Lower leg skin (tissue), 4 donors: Measurements from ENCODE around the gene SEC22B. TPM values are rescaled to one million over a fixed set of nuclear protein-coding genes. Genes with fewer than 3 reads are reported as not detected.
"Not testable (repeated sequence)": the region's sequence is repeated elsewhere in the genome, so short reads cannot be mapped to it uniquely, and the experiment has no call there.

Source experiments
- DNase-seq, 2 donors: peaks; one replicate each; pipeline ENCODE4 v3.0.0-alpha.2; 2019; ENCODE audit warnings: low spot score in 2 of 2
- H3K4me3 ChIP-seq: fragments of 200-600 bp; sonication (generic); 2 replicates; pipeline ENCODE4 v1.5.1; 2017; ENCODE audit warnings: mild to moderate bottlenecking, low read depth; ENCODE audit not compliant: poor library complexity, severe bottlenecking
- CTCF ChIP-seq, 3 donors: fragments of 450-650 bp; IDR thresholded peaks; one replicate each; pipeline ENCODE4 v1.5.1; 2016; ENCODE audit warnings: antibody characterized with exemption in 3 of 3, mild to moderate bottlenecking in 3 of 3, moderate library complexity in 2 of 3
- POLR2A ChIP-seq, 2 donors: fragments of 450-650 bp; IDR thresholded peaks; one replicate each; pipeline ENCODE4 v1.6.1; 2016 to 2017; ENCODE audit warnings: antibody characterized with exemption in 2 of 2, mild to moderate bottlenecking in 1 of 2, moderate library complexity in 1 of 2
- WGBS, 2 donors: methylation state at CpG; one replicate each; pipeline ENCODE4 v1.1.5; 2018; 5-methylcytosine and 5-hydroxymethylcytosine counted together
- intact Hi-C: fragments of 100-400 bp; cut with DNase I; formaldehyde crosslinking; loops from one replicate; pipeline ENCODE4 v1.15.0; 2023; ENCODE audit warnings: low total_unique reads
- total RNA-seq, 4 donors: library from RNA; depleted of rRNA; stranded (reverse); fragments of >200 nt; gene quantifications; one replicate each; pipeline ENCODE4 v1.1.0, GENCODE V29; 2016

Gene SEC22B
- total RNA-seq, 4 donors from 2014 or later: 8.6 to 14.7 (median 12.9) TPM

DNA sequence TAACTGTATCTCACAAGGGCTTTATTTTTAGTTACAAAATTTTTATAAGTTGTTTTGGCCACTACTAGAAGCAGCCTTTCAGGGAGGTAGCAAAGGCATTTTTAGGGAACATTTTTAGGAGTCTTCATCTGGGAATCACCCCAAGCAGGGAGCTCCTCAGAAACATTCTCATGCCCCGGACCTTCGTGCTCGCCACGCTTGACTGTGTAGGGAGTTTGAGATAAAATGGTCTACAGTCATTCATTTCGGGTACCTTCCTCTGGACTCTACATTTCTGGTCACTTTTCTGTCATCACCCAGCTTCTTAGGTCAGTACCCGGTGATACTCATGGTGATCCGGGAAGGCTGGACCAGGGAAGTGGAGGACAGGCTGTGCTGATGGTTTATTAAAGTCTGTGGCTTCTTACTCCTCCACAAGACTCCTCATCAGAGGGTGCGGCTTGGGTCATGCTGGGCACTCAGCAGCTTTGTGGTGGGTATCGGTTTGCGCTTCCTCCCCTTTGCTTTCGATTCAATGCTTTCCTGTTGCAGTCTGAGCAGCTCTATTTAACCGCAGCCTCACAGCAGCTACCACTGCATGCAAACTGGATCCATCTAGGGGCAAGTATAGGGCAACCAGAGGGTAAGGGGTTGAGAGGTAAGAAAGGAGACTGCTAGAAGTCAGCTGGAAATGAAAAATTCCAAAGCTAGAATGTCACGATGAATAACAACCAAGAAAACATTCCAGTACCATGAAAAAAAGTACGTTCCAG is 33.6 kb downstream of the SEC22B start:
- H3K4me3 ChIP-seq, intact Hi-C loops: not testable (repeated sequence)
- WGBS, 2 donors: 40 to 66% methylated on average over 7 to 8 of the region's 14 CpGs
- DNase-seq: peak in 1 of 2 donors; percentile 31

DNA sequence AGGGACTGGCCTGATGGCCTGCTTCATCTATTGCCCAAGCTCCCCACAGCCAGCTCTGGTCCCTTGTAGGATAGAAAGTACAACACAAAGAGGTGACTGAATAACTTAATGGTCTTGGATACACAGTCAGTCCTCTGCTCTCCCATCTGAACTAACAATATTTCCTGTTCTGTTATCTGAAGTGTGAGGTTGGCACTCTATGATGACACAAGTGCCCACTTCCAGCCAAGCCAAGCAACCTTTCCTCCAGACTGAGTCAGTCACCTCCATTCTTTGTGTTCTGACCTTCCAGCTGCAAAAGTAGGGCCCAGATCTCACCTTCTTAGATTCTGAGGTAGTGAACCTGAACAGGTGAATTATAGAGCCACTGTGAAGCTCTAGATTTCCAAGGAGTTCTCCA is 34.5 kb downstream of the SEC22B start:
- H3K4me3 ChIP-seq, intact Hi-C loops, DNase-seq: not testable (repeated sequence)

DNA sequence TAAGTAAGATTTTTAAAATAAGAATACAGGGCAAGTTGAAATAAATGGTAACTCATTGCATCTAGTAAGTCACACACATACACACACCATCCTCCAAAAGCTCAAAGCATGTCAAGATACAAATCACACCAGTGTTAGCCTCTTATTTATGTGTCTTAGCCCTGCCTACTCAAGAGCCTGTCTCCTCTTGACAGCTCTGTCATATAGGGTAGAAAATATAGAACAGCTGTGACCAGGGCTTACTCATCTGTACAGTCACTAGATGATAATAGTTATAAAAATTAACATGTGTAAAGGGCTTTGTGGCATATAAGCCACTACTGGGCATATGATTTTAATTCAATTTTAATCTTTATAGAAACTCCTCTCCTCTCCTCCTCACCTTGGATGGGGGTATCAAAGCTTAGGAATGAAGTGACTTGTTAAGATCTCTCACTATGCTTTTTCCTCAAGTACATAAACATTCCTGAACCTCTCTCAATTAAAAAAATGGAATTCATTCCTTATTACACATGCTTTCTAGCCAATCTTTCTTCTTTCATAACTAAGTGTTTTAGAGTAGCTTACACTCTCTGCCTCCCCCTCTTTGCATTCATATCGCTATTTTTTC is 35.6 kb downstream of the SEC22B start:
- intact Hi-C loops, DNase-seq, H3K4me3 ChIP-seq: not testable (repeated sequence)
- 71 to 83% methylated on average over 1 of the region's 1 CpG for WGBS, 2 donors

GRCh38 chr1:120136086-120136485 is 40.2 kb downstream of the SEC22B start:
- WGBS, 2 donors: 77 to 86% methylated on average over 1 of the region's 1 CpG
- DNase-seq, H3K4me3 ChIP-seq, intact Hi-C loops: not testable (repeated sequence)

- H3K4me3 ChIP-seq, DNase-seq, intact Hi-C loops: not testable (repeated sequence)
Observed at GRCh38 chr1:120133928-120134325, 42.4 kb downstream of the SEC22B start.

GRCh38 chr1:120133228-120133927 is 42.9 kb downstream of the SEC22B start:
- DNase-seq: no peak
- intact Hi-C loops: no loop called here
- no peak overlapping the region for H3K4me3 ChIP-seq
- TF ChIP-seq POLR2A (IDR thresholded peaks at IDR 0.05) (no peak), CTCF (IDR thresholded peaks at IDR 0.05) (no peak)
- WGBS, 2 donors: 92 to 96% methylated on average over 2 of the region's 2 CpGs

DNA sequence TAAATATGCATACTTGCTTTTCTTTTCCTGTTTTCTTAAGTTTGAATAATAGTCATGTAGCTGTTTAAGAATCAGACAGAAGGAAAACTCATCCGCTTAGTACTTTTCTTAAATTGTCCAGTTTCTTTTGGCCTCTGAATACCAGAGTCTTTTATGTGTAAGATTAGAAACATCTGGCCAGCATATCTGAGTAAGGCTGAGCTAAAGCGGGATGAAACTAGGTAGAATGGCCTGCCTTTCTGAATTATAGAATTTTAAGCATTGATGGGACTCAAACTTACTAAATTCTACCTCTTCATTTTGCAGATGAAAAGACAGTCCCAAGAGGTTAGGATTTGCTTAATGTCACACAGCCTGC is 43.9 kb downstream of the SEC22B start:
- H3K4me3 ChIP-seq, intact Hi-C loops, DNase-seq: not testable (repeated sequence)
- WGBS, 2 donors: 68 to 70% methylated on average over 2 of the region's 2 CpGs

DNA sequence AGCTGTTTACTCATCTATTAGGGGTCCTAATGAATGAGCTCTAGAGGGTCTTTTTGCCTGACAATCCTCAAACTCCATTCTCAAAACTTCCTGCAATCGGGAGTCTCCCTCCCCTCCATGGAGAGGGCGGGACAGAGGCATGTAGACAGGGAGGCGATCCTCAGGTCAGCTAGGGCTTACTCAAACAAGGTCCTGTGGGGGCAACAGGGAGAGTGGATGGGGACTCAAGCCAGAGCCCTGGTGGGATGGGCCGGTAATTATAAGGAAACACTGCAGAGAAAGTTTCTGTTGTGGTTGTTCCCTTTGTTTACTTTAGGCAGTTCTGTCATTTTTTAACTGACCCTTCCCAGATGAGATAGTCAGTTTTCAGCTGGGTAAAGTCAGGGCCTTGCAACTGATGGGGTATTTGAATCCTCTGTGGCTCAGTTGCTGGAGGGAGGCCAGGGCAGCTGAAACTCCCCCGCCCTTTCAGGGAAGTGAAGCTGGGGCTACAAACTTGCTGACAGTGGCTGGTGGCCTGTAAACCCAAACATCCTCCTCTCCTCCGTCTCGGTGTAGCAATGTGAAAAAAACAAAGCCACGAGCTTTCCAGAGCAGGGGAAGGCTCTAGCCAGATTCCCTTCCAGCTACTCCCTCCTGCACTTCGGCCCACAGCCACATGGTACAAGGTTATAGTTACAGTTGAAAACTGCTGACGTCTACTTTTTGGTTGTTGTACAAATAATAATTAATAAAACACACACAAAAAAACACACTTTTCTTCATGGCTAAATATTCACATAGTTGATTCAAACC is 44.5 kb downstream of the SEC22B start:
- H3K4me3 ChIP-seq, intact Hi-C loops: not testable (repeated sequence)
- WGBS, 2 donors: 41 to 54% methylated on average over 5 to 7 of the region's 10 CpGs
- peak; percentile 85 to 89 for DNase-seq

DNA sequence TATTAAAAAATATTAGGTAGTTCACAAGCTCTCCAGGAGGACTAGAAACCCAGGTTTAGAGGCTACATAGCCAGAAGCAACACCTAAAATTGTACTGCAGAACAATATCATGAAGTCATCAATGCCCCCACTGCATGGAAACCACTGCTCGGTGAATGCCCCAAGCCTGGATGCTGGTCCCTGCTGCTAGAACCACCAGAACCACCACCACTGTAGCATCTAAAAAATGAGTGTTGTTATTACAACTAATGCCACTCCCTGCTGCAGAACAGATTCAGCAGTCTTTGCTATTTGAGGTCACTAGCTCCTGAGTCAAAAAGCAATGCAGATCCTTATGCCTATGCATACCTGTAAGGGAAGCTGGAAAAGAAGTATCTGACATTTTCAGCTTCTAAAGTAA is 48.4 kb downstream of the SEC22B start:
- DNase-seq, H3K4me3 ChIP-seq, intact Hi-C loops: not testable (repeated sequence)
- WGBS, 2 donors: 100% methylated on average over 1 of the region's 1 CpG

DNA sequence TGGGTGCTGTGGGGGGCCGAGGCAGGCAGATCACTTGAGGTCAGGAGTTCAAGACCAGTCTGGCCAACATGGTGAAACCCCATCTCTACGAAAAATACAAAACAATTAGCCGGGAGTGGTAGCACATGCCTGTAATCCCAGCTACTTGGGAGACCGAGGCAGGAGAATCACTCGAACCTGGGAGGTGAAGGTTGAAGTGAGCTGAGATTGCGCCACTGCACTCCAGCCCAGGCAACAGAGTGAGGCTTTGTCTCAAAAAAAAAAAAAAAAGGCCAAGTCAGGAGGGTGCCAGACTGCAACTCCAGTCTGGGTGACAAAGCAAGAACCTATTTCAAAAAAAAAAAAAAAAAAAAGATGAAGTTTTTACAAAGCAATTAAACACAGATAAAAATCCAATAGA is 50.1 kb downstream of the SEC22B start:
- H3K4me3 ChIP-seq, intact Hi-C loops, DNase-seq: not testable (repeated sequence)
- WGBS, 2 donors: 90% methylated on average over 3 of the region's 6 CpGs; no CpG with 5 or more reads in 1 of the 2 donors

DNA sequence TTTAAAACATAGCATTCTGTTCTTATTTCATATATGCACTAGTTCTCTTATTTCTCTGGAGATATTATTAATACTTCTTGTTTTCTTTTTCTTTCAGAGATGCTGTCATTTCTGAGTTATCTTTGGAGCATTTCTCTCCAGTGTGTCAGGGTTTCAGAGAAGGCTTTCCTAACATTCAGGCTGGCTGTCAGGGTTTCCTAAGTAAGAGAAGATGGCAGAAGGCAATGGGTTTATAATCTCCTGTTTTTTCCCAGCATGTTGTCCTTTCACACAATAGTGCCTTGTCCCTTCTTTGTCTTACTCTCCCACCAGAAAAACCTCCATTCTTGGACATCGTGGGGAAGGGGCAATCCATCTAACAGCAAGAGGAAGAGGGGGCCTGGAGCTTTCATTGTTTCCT is 51.7 kb downstream of the SEC22B start:
- DNase-seq, H3K4me3 ChIP-seq, intact Hi-C loops: not testable (repeated sequence)
- WGBS, 2 donors: 86 to 100% methylated on average over 1 of the region's 1 CpG

DNA sequence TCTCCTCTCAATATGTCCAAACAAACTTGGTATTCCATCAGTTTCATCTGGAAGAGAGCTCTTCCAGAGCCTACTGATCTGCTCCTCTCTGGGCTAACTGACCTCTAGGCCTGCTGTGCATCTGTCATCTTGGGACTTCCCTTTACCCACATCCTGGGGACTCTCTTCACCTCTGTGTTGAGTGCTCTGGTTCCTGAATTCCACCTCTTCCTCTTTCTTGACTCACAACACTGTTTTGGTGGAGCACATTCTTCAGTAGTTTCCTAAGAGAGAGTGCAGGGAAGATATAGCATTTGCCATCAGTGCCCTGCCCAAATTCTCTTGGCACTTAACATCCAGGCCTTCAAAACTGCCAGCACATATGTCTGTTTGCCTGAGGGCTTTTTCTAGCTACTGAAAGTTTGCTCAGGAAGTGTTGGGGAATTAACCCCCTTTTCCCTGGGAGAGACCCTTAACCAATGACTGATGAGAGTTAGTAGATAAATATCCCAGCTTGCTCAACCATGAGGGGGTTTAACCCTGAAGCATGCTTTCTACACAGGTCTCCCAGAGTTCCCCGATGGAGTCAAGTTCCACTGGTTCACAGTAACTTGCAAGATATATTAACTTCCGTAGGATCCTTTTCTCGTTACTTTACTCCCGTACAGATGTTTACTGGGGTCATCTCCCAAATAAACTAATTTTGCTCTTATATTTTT is 52.4 kb downstream of the SEC22B start:
- WGBS, 2 donors: 87 to 93% methylated on average over 4 of the region's 4 CpGs
- intact Hi-C loops, DNase-seq, H3K4me3 ChIP-seq: not testable (repeated sequence)
